HFF-Myc (cell line): ENCODE measurements around the gene HSD11B1L.

Source experiments
- DNase-seq: peaks from one replicate; pipeline ENCODE4 v3.0.0-alpha.2; 2011; ENCODE audit warnings: low read depth; ENCODE audit errors: extremely low read depth
- H3K4me3 ChIP-seq: replicated peaks from 2 replicates; pipeline ENCODE4 v1.5.1; 2011; ENCODE audit warnings: low read depth, mild to moderate bottlenecking, control low read depth, low read length
- CTCF ChIP-seq: IDR thresholded peaks from 2 replicates; pipeline ENCODE4 v1.5.1; 2012; ENCODE audit warnings: mild to moderate bottlenecking, low read depth, low read length, control low read depth; ENCODE audit errors: missing control alignments

HSD11B1L gene

GRCh38 chr19:5651361-5651760 is 29.5 kb upstream of the HSD11B1L start:
- no peak for DNase-seq
- no peak for TF ChIP-seq CTCF
- H3K4me3 ChIP-seq = no peak overlapping the region

- H3K4me3 ChIP-seq = no peak overlapping the region
- DNase-seq = no peak
- TF ChIP-seq CTCF = no peak
These were observed 28.6 kb upstream of the HSD11B1L start for GRCh38 chr19:5652261-5652660.

GRCh38 chr19:5654931-5655330 is 25.9 kb upstream of the HSD11B1L start:
- no peak for TF ChIP-seq CTCF
- no peak for DNase-seq

GRCh38 chr19:5655412-5655811 is 25.4 kb upstream of the HSD11B1L start:
- DNase-seq = no peak
- H3K4me3 ChIP-seq = no peak overlapping the region
- no peak for TF ChIP-seq CTCF

More at GRCh38 chr19:5654931-5655330, 25.9 kb upstream of the HSD11B1L start:
- no peak overlapping the region for H3K4me3 ChIP-seq

- no peak for TF ChIP-seq CTCF
- DNase-seq = no peak
- H3K4me3 ChIP-seq = no peak overlapping the region
These were observed 19.3 kb upstream of the HSD11B1L start for GRCh38 chr19:5661483-5661882.

- H3K4me3 ChIP-seq = no peak overlapping the region
- DNase-seq = no peak
- TF ChIP-seq CTCF = no peak
These were observed 16.9 kb upstream of the HSD11B1L start for GRCh38 chr19:5663904-5664303.

GRCh38 chr19:5664515-5664914 is 16.3 kb upstream of the HSD11B1L start:
- no peak overlapping the region for H3K4me3 ChIP-seq
- no peak for DNase-seq
- TF ChIP-seq CTCF = no peak
